Fibroblast of lung (primary cell): ENCODE results near the gene SP9. TPM values are rescaled to one million over a fixed set of nuclear protein-coding genes. Genes with fewer than 3 reads are reported as not detected.

ENCODE experiments used
- DNase-seq, 2 donors: peaks; one replicate each; pipeline versions ENCODE4 v3.0.0 to v3.0.0-alpha.2; 2010; ENCODE audit warnings: low read depth in 2 of 2
- H2AFZ ChIP-seq: 2 replicates; pipeline ENCODE4 v1.5.1; 2012; ENCODE audit warnings: low read length, control low read depth, inconsistent platforms
- H3K27ac ChIP-seq: 2 replicates; pipeline ENCODE4 v1.5.1; 2011; ENCODE audit warnings: low read length, control low read depth; ENCODE audit not compliant: insufficient read depth
- H3K27me3 ChIP-seq: 2 replicates; pipeline ENCODE4 v1.5.1; 2011; ENCODE audit warnings: mild to moderate bottlenecking, low read length; ENCODE audit not compliant: control insufficient read depth, insufficient read depth
- H3K36me3 ChIP-seq: 2 replicates; pipeline ENCODE4 v1.5.1; 2011; ENCODE audit warnings: low read length; ENCODE audit not compliant: control insufficient read depth, insufficient read depth
- H3K4me1 ChIP-seq: 2 replicates; pipeline ENCODE4 v1.5.1; 2011; ENCODE audit warnings: low read length; ENCODE audit not compliant: control insufficient read depth, insufficient read depth; ENCODE audit errors: extremely low read depth
- H3K4me2 ChIP-seq: 2 replicates; pipeline ENCODE4 v1.5.1; 2011; ENCODE audit warnings: low read length, control low read depth; ENCODE audit not compliant: insufficient read depth; ENCODE audit errors: extremely low read depth
- H3K4me3 ChIP-seq, 4 experiments: fragments of 200-600 bp in 1 of 4; sonication (generic) in 1 of 4; replicated peaks in 1 of 4; 2 replicates each; pipeline ENCODE4 v1.5.1; 2011 to 2016; ENCODE audit warnings: low read length in 4 of 4, low read depth in 3 of 4, mild to moderate bottlenecking in 3 of 4, control low read depth in 2 of 4, inconsistent platforms in 1 of 4, mixed read lengths in 1 of 4; ENCODE audit not compliant: insufficient read depth in 1 of 4; ENCODE audit errors: control extremely low read depth in 1 of 4
- H3K79me2 ChIP-seq: 2 replicates; pipeline ENCODE4 v1.5.1; 2012; ENCODE audit warnings: mild to moderate bottlenecking, low read length, inconsistent platforms; ENCODE audit not compliant: control insufficient read depth, insufficient read depth
- H3K9ac ChIP-seq: 2 replicates; pipeline ENCODE4 v1.5.1; 2011; ENCODE audit warnings: mild to moderate bottlenecking, low read length, control low read depth; ENCODE audit not compliant: insufficient read depth
- H3K9me3 ChIP-seq: 2 replicates; pipeline ENCODE4 v1.5.1; 2012; ENCODE audit warnings: low read depth, low read length; ENCODE audit not compliant: control insufficient read depth, insufficient read depth
- H4K20me1 ChIP-seq: 2 replicates; pipeline ENCODE4 v1.5.1; 2011; ENCODE audit warnings: low read length; ENCODE audit not compliant: control insufficient read depth, insufficient read depth; ENCODE audit errors: extremely low read depth
- EZH2 ChIP-seq: IDR thresholded peaks from 2 replicates; pipeline ENCODE4 v1.5.1; 2012; ENCODE audit warnings: low read length, control low read depth, mild to moderate bottlenecking; ENCODE audit errors: missing control alignments
- polyA plus RNA-seq, 2 donors: library from polyadenylated mRNA; depleted of rRNA in 1 of 2; stranded (reverse) in 1 of 2; unstranded in 1 of 2; fragments of >200 nt; gene quantifications; 2 replicates each; pipeline ENCODE4 v1.2.1, GENCODE V29; 2011 to 2012; ENCODE audit warnings: missing spikeins in 1 of 2
- total RNA-seq: library from RNA; depleted of rRNA; stranded (reverse); fragments of >200 nt; gene quantifications from 2 replicates; pipeline ENCODE4 v1.2.1, GENCODE V29; 2014
- TF ChIP-seq, protein P1 (sequence below), 2 donors: IDR thresholded peaks in 1 of 2; conservative IDR thresholded peaks in 1 of 2; 1 replicate in 1 of 2; 2 replicates in 1 of 2; pipeline ENCODE4 v1.5.1; 2011 to 2012; ENCODE audit warnings: low read length in 2 of 2, control low read depth in 1 of 2, inconsistent platforms in 1 of 2, low read depth in 1 of 2, mild to moderate bottlenecking in 1 of 2

The SP9 gene
- total and polyA plus RNA-seq, 2 donors (not counting 1 experiment from before 2014, with no cell fraction given) = not detected

DNA sequence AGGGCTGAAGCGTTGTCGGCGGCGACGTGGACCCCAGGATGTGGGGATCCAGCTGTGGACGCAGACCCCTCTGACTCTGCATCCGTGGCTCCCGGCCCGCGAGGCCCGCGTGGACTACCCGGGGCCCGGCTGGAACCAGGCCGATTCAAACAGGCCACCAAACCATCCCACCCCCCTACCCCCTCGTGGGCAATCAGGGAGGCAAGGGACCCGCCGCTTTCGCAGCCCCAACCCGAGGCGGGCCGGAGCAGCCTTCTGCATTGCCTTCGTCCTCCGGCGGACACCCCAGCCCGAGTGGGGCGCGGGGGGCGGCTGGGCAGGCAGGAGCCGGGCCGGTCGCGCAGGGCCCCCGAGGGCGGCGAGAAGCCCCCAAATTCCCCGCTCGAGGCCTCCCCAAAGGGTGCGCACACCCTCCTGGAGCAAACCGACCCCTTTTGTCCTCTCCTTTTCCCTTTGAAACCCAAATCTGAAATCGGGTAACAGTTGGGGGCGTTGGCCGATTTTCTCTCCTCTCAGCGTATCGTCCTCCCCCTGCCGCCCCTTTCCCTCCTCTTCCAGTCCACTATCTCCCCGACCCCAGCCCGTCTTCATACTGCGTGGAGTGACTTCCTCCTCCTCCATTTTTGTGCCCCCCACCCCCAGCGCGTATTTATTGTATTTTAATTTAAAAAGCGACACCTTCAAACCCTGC lies 7.4 kb downstream of the SP9 start:
- H3K27ac ChIP-seq = no peak overlapping the region
- TF ChIP-seq EZH2 = peak; percentile 98
- TF ChIP-seq, protein P1, sequence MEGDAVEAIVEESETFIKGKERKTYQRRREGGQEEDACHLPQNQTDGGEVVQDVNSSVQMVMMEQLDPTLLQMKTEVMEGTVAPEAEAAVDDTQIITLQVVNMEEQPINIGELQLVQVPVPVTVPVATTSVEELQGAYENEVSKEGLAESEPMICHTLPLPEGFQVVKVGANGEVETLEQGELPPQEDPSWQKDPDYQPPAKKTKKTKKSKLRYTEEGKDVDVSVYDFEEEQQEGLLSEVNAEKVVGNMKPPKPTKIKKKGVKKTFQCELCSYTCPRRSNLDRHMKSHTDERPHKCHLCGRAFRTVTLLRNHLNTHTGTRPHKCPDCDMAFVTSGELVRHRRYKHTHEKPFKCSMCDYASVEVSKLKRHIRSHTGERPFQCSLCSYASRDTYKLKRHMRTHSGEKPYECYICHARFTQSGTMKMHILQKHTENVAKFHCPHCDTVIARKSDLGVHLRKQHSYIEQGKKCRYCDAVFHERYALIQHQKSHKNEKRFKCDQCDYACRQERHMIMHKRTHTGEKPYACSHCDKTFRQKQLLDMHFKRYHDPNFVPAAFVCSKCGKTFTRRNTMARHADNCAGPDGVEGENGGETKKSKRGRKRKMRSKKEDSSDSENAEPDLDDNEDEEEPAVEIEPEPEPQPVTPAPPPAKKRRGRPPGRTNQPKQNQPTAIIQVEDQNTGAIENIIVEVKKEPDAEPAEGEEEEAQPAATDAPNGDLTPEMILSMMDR (conservative IDR thresholded peaks at IDR 0.05 in 1 of 2, IDR thresholded peaks at IDR 0.05 in 1 of 2; ENCODE audit: low read depth in 1 of 2, low read length in 2 of 2) = no peak
- no peak for DNase-seq
- no peak overlapping the region for H2AFZ ChIP-seq
- H3K9me3 ChIP-seq = no peaks in the 10 kb centered on the region
- no peaks in the 10 kb centered on the region for H3K4me1 ChIP-seq
- H3K4me2 ChIP-seq = peak overlapping the region; percentile 49
- H3K9ac ChIP-seq = no peak overlapping the region
- peaks cover 71% of the 10 kb centered on the region for H3K27me3 ChIP-seq
- H3K36me3 ChIP-seq = no peaks in the 10 kb centered on the region
- H3K79me2 ChIP-seq = no peaks in the 10 kb centered on the region
- no peaks in the 10 kb centered on the region for H4K20me1 ChIP-seq
- H3K4me3 ChIP-seq = peak overlapping the region in 2 of 4 experiments; percentile 7 to 30

DNA sequence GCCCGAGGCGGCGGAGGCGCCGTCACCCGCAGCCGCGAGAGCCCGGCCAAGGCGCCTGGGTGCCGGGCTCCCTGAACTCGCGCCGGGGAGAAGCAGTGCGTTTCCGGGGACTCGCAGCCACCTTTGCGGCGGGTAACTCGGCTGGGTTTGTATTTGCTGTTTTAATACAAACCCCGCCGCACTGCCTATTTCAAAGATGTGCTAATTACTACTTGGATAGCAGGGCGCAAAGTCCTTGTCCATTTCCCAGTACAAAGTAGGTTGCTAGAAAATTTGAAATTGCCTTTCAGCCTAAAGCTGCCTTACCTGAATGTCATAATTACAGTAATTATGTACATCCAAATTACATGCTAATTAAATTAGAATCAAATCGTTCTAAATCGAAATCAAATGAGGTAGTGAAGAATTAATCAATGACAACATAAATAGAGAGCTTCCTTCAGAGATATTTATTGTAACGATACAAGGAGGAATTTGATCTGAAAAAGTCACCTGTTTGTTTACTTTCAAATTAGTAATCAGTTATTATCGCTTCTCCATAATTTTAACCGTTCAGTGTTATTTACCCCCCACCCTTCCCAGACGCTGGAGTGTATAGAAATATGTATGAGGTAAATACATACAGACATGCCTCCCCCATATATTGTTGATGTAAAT lies 8.1 kb downstream of the SP9 start:
- DNase-seq = no peak
- H3K27me3 ChIP-seq = peaks cover 65% of the 10 kb centered on the region
- no peak overlapping the region for H3K4me3 ChIP-seq

DNA sequence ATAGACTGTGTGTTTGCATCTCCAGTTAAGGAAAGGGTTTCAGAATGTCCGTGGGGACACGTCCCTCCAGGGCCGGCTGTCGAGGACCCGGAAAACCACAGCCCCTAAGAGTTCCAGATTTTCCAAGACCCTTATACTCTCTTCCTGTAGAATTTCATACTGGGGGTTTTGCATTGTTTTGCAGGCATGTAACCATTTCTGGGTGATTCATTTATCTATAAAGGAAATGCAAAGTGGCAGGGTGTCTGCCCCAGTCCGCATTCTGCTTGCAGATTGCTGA lies 8.5 kb downstream of the SP9 start:
- H4K20me1 ChIP-seq = no peaks in the 10 kb centered on the region
- H3K9ac ChIP-seq = no peak overlapping the region
- no peaks in the 10 kb centered on the region for H3K9me3 ChIP-seq
- H3K27me3 ChIP-seq = peaks cover 60% of the 10 kb centered on the region
- no peaks in the 10 kb centered on the region for H3K79me2 ChIP-seq
- no peak for DNase-seq
- H3K4me3 ChIP-seq = no peak overlapping the region
- H2AFZ ChIP-seq = no peak overlapping the region
- H3K36me3 ChIP-seq = no peaks in the 10 kb centered on the region
- TF ChIP-seq, protein P1 (conservative IDR thresholded peaks at IDR 0.05 in 1 of 2, IDR thresholded peaks at IDR 0.05 in 1 of 2; ENCODE audit: low read depth in 1 of 2, low read length in 2 of 2) = no peak
- TF ChIP-seq EZH2 = peak; percentile 5
- no peak overlapping the region for H3K4me2 ChIP-seq
- no peaks in the 10 kb centered on the region for H3K4me1 ChIP-seq
- H3K27ac ChIP-seq = no peak overlapping the region

More for the DNA sequence above, 8.1 kb downstream of the SP9 start:
- Histone ChIP-seq H3K79me2 (no peaks in the 10 kb centered on the region), H3K4me1 (no peaks in the 10 kb centered on the region), H4K20me1 (no peaks in the 10 kb centered on the region), H3K36me3 (no peaks in the 10 kb centered on the region), H3K9ac (no peak overlapping the region), H3K27ac (no peak overlapping the region), H3K9me3 (no peaks in the 10 kb centered on the region), H3K4me2 (no peak overlapping the region), H2AFZ (no peak overlapping the region)
- no peak for TF ChIP-seq EZH2
